ENCODE results near the gene VPS36.
"Not testable (repeated sequence)": the region's sequence is repeated elsewhere in the genome, so short reads cannot be mapped to it uniquely, and the experiment has no call there.

- not testable (repeated sequence) for TF ChIP-seq POLR2A (IDR thresholded peaks at IDR 0.05; ENCODE audit: low read depth, low read length); POLR2AphosphoS5 (IDR thresholded peaks at IDR 0.05; ENCODE audit: low read depth, low read length); PAX5 (IDR thresholded peaks at IDR 0.05; ENCODE audit: insufficient read depth, low read length, severe bottlenecking); TAF1 (IDR thresholded peaks at IDR 0.05; ENCODE audit: low read depth, low read length); SPI1 (IDR thresholded peaks at IDR 0.05; ENCODE audit: low read depth, low read length)
Measured at GRCh38 chr13:52494241-52494640, 43.8 kb upstream of the VPS36 start.

Data from GM12891 (cell line).